Lung (tissue), 12 donors: ENCODE results near the gene FHDC1. TPM values are rescaled to one million over a fixed set of nuclear protein-coding genes. Genes with fewer than 3 reads are reported as not detected.

Experiments used
- ATAC-seq: fragments of 200-7000 bp; cut with Tn5 transposase; one replicate; pipeline ENCODE4 v1.9.1; 2020; ENCODE audit warnings: moderate number of reproducible peaks; ENCODE audit not compliant: insufficient read depth, low FRiP score
- DNase-seq, 3 donors: peaks; one replicate each; pipeline ENCODE4 v3.0.0-alpha.2; 2013 to 2017
- H3K27ac ChIP-seq, 2 donors: one replicate each; pipeline ENCODE4 v1.5.1; 2013; ENCODE audit warnings: mild to moderate bottlenecking in 2 of 2, moderate library complexity in 2 of 2, control low read depth in 1 of 2, inconsistent platforms in 1 of 2, low read depth in 1 of 2, low read length in 1 of 2
- H3K27me3 ChIP-seq, 3 donors: one replicate each; pipeline ENCODE4 v1.5.1; 2013; ENCODE audit warnings: low read length in 2 of 3; ENCODE audit not compliant: control insufficient read depth in 3 of 3, insufficient read depth in 3 of 3
- H3K36me3 ChIP-seq, 4 donors: one replicate each; pipeline ENCODE4 v1.5.1; 2013; ENCODE audit warnings: low read length in 4 of 4, mild to moderate bottlenecking in 1 of 4, moderate library complexity in 1 of 4; ENCODE audit not compliant: control insufficient read depth in 4 of 4, insufficient read depth in 4 of 4
- H3K4me1 ChIP-seq, 5 donors: one replicate each; pipeline ENCODE4 v1.5.1; 2013; ENCODE audit warnings: low read length in 5 of 5, mild to moderate bottlenecking in 2 of 5, moderate library complexity in 1 of 5; ENCODE audit not compliant: control insufficient read depth in 5 of 5, insufficient read depth in 5 of 5
- H3K4me3 ChIP-seq: one replicate; pipeline ENCODE4 v1.5.1; 2013; ENCODE audit warnings: mild to moderate bottlenecking, control low read depth, moderate library complexity
- H3K9ac ChIP-seq, 2 donors: one replicate each; pipeline ENCODE4 v1.5.1; 2013; ENCODE audit warnings: low read length in 2 of 2, control low read depth in 1 of 2; ENCODE audit not compliant: insufficient read depth in 1 of 2
- H3K9me3 ChIP-seq, 4 donors: one replicate each; pipeline ENCODE4 v1.5.1; 2013; ENCODE audit warnings: low read length in 3 of 4, mild to moderate bottlenecking in 1 of 4, moderate library complexity in 1 of 4; ENCODE audit not compliant: control insufficient read depth in 4 of 4, insufficient read depth in 3 of 4
- CTCF ChIP-seq: IDR thresholded peaks from 2 replicates; pipeline ENCODE4 v1.5.1; 2012; ENCODE audit warnings: mild to moderate bottlenecking; ENCODE audit errors: control extremely low read depth, extremely low read depth
- WGBS, 2 donors: extraction: QIAGEN DNeasy Blood & Tissue Kit; methylation state at CpG; one replicate each; pipeline ENCODE4 v1.1.7; 2013; 5-methylcytosine and 5-hydroxymethylcytosine counted together
- polyA plus RNA-seq, 2 donors: library from polyadenylated mRNA; stranded (reverse); fragments of 200-250 nt; gene quantifications; one replicate each; pipeline ENCODE4 v1.2.1, GENCODE V29; 2013
- total RNA-seq, 2 donors: library from RNA; depleted of rRNA in 1 of 2; stranded (reverse); fragments of >200 nt in 1 of 2; gene quantifications; one replicate each; pipeline ENCODE4 v1.2.1, GENCODE V29; 2014 to 2021
- donor health status: control.
- donor health status: control.
- donor health status: Bipolar disorder and iron deficiency.
- donor health status: healthy.
- donor health status: DM: yes; HTN: yes; CAD: no.

FHDC1 gene
- total and polyA plus RNA-seq, 4 donors: 4.3 to 27.2 (median 17.3) TPM

- no peak overlapping the region for H3K27ac ChIP-seq
- H3K4me3 ChIP-seq: no peak overlapping the region
- no peak for ATAC-seq
- whole genome bisulfite sequencing, 2 donors: 65 to 68% methylated on average over 1 of the region's 1 CpG
- no peaks in the 10 kb centered on the region for H3K36me3 ChIP-seq
- no peaks in the 10 kb centered on the region for H3K27me3 ChIP-seq
- no peak for DNase-seq
- H3K4me1 ChIP-seq: no peaks in the 10 kb centered on the region
- peaks cover 0 to 3% (median 0%) of the 10 kb centered on the region in 4 donors for H3K9me3 ChIP-seq
- H3K9ac ChIP-seq: no peak overlapping the region
- TF ChIP-seq CTCF: no peak
Observed at GRCh38 chr4:152920768-152921167, 15.4 kb upstream of the FHDC1 start.

- H3K36me3 ChIP-seq: no peaks in the 10 kb centered on the region
- no peak for TF ChIP-seq CTCF
- no peaks in the 10 kb centered on the region for H3K27me3 ChIP-seq
- H3K4me3 ChIP-seq: no peak overlapping the region
- DNase-seq: no peak
- H3K9me3 ChIP-seq: peaks cover 0 to 3% (median 0%) of the 10 kb centered on the region in 4 donors
- no peak overlapping the region for H3K9ac ChIP-seq
- ATAC-seq: no peak
- no peaks in the 10 kb centered on the region for H3K4me1 ChIP-seq
- no peak overlapping the region for H3K27ac ChIP-seq
Observed at GRCh38 chr4:152921284-152921683, 14.8 kb upstream of the FHDC1 start.

- no peaks in the 10 kb centered on the region for H3K9me3 ChIP-seq
- H3K4me3 ChIP-seq: no peak overlapping the region
- ATAC-seq (no peak), DNase-seq (no peak)
- TF ChIP-seq CTCF: no peak
- H3K36me3 ChIP-seq: no peaks in the 10 kb centered on the region
- H3K4me1 ChIP-seq: peaks cover 0 to 3% (median 0%) of the 10 kb centered on the region in 5 donors
- H3K9ac ChIP-seq: no peak overlapping the region
- no peak overlapping the region for H3K27ac ChIP-seq
- 98 to 100% methylated on average over 1 of the region's 1 CpG for WGBS, 2 donors
- no peaks in the 10 kb centered on the region for H3K27me3 ChIP-seq
Observed at GRCh38 chr4:152925851-152926250, 10.3 kb upstream of the FHDC1 start.

GRCh38 chr4:152926959-152927358 is 9.2 kb upstream of the FHDC1 start:
- Histone ChIP-seq H3K27me3 (no peaks in the 10 kb centered on the region), H3K9ac (no peak overlapping the region), H3K4me1 (peaks cover 0 to 3% (median 0%) of the 10 kb centered on the region in 5 donors), H3K36me3 (no peaks in the 10 kb centered on the region), H3K27ac (no peak overlapping the region), H3K9me3 (no peaks in the 10 kb centered on the region), H3K4me3 (no peak overlapping the region)
- DNase-seq: no peak
- no peak for TF ChIP-seq CTCF
- no peak for ATAC-seq
- 91 to 95% methylated on average over 4 of the region's 4 CpGs for WGBS, 2 donors
